COR-L47 (cell line): ENCODE results near the gene OGA.

Experiments used
- DNase-seq: peaks from one replicate; lab custom pipeline; 2025; lab: John Stamatoyannopoulos, UW

Gene OGA

DNA sequence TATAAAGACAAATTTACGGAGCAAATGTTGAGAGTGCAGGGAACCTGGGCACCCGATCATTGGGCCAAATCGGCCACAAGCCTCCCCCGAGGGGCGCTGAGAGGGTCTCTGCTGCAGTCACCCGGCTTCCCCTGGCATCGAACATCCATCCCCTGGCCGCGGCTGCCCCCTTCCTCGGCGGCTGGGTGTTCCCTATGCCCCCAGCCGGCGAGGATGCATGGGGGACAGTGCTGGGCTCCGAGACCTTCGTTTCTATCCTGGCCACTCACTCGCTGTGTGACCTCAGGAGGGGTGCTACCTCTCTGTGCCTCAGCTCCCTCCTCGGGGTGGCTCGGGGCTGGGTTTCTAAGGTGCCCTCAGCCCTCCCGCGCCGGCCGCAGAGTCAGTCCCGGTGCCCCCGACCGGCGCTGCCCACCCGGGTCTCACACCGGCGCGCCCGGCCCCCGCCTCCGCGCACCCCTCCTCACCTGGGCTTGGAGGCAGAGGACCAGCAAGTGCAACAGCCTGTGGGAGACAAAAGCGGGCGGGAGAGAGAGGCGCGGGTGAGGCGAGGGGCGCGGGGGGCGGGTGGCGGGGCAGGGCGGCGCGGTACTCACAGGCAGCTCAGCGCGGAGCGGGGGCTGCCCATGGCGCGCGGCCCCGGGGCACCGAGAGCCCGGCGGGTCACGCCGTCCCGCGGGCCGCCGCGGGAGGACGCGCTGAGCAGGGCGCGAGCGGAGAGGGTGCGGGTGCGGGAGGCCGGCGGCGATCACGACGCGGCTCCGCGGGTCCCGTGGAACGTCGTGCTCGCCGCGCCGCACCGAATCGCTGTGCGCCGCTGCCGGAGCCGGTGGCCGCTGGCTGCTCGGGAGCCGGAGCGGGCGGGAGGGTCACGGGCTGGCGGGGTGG, 42.7 kb downstream of the OGA start, which contains the start of gene FGF8:
Gene FGF8, minus strand, starts transcription at position 842 of the 888 bp plus-strand sequence. Its CDS starts 214 bp downstream, at position 628.
- DNase-seq: no peak

DNA sequence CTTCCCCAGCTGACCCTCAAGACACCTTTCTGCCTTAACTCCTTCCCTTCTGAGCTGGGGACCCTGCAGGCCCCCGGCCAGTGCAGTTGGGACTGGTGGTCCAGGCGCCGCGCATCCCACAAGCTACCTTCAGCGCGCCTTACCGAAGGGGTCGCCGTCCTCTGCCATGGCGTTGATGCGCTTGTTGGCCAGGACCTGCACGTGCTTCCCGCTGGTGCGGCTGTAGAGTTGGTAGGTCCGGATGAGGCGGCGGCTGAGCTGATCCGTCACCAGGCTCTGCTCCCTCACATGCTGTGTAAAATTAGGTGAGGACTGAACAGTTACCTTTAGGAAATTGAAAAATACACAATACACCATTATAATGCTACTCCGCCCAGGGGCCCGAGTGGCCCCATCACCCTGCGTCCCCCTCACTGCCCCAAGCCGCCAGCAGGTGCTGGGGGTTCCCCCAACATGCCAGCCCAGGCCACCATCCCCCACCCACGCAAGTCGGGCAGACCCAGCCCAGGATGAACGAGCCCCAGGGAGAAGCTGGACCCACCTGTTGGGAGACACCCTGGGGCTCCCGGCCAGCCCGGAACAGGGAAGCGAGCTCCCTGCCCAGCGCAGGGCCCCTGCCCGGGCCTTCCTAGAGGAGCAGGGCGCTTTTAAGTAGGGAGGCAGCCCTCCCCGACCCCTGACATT, 43.5 kb downstream of the OGA start:
- no peak for DNase-seq

DNA sequence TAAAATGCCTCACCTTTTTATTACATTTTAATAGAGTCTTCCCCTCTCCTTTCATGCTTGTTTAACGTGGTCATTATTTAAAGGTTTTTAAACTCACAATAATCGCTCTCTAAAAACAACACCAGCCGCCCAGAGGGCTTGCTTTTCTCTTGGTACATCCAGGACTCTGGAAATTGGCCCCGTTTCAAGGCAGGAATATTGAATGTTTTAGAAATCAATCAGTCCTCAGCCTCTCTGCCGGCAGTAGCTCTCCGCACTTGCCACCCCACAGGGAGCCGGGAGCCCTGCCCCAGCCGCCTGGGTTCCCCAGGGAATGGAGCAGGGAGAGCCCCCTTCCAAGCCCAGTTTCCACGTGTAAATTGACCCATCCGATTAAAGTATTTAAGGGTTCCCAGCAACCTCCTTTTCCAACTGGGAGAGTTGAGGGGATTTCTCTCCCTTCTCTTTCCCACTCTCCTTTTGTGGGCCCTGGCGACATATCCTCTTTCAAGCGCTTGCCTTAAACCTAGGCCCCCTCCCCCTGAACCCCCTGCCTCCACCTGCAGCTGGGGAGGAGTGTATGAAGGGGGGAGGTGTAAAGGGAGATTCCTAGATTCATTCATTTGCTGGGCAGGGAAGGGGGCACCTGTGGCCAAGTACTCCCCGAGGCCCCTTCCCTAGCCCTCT, 44.2 kb downstream of the OGA start:
- no peak for DNase-seq

DNA sequence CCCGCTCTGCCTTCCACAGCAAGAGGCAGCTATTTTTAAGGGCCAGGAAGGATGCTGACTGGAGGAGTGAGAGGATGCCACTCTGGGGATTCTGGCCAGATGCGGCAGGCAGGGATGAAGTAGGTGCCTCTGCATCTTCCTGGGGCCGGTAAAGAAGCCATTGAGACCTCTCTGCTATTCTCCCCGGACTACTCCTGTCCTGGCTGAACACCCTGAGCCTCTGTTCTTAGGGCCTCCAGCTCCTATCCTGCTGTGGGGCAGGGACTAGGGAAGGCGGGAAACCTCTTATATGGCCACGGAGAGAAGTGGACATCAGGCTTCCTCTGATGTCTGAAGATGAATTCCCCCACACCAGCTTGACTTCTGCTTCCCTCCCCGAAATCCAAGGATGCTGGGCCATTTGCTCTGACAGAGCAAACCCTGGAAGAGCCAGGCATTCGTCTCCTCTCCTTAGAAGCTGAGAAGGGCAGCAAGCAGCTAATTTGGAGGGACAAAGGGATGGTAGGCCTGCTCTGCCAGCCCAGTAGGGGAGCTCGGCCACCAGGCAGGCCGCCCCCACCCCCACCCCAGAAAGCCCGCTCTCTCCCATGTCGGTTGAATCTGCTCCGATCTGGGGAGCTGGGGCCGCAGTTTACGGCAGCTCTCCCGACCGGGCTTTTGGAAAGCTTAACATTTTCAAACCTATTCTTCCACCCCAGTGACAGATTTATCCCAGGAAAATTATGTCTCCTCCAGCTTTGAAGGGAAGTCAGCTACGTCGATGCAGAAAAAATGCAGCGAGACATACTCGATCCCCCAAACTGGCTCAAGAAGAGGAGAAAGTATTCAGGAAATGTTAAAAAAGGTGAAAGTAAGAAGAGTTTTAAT, 45.1 kb downstream of the OGA start:
- DNase-seq: no peak

DNA sequence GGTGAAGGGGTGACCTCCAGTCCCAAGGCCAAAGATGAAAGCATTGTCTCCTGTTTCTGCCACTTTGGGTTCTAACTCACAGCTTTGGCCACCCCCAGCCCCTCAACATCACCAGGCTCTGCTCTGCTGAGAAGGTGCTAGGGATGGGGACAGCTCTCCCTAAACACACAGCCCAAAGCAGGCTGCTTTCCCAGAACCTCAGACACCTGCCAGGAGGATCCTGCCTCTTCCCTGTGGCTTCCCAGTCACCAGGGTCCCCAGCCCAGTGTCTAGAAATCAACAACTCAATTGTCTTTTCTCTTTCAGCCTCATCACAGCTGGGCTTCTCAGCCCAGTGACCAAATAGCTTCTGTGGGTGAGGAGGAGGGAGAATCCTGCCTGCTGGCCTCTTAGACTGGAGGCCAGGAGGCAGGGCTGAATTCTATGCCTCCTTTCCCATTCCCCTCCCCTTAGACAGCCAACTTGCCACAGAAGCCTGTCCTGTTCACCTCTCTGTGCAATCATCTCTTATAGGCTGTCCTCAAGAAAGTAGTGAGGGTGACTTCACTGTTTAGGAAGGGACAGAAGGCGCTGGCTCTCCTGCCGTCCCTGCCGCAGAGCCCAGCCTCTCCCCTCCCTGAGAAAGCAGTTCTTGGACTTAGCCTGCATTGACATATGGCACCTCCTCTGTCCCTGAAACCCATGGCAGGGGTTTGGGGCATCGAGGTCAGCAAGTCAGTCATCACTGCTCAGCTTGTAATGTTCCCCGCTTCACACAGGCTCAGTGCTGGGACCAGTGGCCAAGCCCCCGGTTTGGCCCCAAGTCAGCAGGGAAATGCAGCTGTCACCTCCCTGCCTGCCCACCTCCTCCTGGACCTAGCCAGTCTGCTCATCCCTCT, 46.0 kb downstream of the OGA start:
- DNase-seq: no peak

DNA sequence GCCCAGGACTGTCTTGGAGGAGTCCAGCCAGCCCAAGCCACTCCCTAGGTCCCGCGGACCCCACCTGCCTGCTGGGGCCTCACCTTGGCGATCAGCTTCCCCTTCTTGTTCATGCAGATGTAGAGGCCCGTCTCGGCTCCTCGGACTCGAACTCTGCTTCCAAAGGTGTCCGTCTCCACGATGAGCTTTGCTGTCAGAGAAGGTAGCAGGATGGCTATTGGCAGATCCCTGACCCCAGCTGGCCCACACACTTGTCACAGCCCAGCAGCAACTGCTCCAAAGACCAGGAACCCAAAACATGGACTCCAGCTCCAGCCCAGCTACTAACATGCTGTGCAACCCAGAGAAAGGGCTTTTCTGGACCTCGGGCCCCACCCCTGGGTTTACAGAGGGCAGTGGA, 46.9 kb downstream of the OGA start:
- DNase-seq: no peak

DNA sequence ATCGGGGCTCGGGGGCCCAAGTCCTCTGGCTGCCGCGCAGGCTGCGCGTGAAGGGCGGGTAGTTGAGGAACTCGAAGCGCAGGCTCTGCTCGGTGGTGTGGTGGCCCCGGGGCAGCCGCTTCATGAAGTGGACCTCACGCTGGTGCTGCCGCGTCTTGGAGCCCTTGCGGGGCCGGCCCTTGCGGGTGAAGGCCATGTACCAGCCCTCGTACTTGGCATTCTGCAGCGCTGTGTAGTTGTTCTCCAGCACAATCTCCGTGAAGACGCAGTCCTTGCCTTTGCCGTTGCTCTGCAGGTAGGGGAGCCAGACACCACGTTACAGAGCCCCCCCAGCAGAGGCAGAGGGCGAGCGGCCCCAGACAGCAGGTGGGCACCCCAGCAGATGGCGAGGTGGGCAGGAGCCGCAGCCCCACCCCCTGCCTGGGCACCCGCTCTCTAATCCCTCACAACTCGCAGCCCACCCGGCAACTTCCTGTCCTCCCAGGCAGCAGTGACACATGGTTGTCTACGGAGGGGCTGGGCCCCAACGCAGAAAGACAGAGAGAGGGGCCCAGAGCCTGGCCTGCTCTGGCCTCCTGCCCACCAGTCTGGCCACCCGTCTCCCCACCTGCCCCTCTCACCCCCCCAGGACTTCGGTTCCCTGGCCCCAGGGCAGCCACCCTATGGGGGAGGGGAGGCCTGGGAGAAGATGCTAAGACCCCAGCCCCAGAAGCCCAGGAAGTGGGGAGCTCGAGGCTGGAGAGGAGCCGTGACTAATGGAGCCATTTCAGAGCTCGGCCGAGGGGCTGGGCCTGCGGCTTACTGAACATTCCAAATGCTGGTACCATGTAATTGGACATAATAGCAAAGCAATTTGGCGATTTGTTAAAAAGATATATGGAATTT, 47.7 kb downstream of the OGA start:
- DNase-seq: no peak

DNA sequence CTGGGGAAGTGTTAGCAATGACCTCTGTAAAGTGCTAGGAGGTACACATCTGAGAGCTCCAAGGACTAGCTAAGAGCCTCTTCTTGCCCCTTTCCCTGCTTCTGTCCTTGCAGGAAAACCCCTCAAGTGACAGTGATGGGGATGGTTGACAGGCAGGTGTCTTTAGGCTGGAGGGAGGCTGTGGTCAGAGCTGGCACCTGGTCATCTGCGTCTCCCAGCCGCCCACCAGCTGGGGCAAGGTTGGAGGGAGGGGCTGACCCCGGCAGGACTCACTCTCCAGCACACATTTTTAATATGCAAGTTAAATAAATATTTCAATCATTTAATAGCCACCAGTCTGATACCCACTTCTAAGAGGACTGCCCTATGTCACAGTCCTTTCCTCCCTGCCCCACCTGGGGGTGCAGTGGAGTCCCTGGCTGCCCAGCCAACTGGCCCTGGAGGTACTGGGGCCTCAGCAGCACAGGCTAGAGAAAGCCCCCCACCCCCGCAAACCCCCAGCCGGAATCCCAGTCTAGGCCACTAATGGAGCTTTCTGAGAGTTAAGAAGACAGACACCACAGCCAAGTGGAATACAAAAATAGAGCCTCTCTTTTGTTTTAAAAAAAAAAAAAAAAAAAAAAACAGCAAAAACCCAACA, 48.6 kb downstream of the OGA start:
- DNase-seq: no peak

DNA sequence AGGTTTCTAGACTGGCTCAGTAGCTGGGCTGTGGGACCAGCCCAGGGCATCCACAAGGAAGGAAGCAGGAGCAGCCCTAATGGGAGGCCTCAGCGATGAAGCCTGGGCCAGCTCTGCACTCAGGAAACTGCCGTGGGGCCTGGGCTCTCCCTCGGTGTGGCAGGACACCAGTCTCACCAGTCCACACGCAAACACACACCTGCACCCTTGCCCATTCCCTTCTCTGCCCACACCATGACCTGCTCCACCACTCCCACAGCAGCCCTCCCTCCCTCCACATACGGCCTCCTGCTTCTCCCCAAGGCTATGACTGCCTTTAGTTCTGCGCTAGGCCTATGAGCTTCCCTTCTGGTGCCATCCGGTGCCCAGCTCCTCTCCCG, 49.5 kb downstream of the OGA start:
- no peak for DNase-seq

DNA sequence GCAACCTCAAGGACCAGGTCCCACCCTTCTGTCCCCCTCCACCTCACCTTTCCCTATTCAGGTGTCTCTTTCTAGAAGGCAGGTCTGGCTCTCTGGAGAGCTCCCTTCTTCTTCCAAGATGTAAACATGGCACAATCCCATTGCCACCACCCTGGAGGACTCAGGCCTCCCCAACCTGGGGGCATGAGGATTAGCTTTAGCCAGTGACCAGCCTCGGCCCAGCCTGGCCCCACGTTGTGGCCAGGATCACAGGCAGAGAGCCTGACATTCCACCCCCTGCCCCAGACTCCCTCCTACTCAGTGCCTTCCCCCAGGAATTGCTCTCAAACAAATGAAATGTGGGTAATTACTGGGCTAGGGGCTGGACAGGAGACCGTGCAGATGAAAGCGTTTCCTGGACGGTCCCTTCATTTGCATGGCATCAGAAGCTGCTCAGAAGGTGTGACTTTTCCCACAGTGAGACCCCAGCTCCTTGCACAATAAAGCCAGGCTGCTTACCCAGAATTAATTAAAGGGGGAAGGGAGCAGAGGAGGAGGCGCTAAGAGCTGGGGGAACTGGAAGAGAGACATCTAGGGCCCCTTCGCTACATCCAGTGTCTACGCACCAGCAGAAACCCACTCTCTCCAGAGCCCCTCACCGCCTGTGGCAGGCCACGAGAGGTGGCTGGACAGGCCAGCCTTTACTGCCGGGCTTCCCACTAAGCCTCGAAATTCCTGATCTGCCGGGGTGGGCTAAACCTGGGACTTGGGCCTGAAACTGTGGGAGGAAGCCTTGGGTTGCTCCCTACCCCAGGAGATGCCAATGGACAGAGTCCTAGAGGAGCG, 50.1 kb downstream of the OGA start:
- no peak for DNase-seq

DNA sequence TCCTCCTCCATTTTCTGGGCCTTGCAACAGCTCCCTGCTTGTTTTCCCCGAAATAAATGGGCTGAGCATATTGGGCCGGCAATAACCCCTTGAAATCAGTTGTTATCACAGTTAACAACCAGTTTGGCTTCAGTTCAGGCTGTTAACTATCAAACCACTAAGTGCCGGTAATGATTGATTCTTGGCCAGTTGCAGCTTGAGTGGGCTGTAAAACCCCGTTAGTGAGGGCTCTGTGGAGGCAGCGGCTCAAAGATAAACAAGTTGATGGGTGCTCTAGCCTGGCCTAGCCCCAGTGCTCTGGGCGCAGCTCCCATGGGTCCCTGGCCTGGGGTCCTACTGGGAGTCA, 50.7 kb downstream of the OGA start:
- DNase-seq: no peak

DNA sequence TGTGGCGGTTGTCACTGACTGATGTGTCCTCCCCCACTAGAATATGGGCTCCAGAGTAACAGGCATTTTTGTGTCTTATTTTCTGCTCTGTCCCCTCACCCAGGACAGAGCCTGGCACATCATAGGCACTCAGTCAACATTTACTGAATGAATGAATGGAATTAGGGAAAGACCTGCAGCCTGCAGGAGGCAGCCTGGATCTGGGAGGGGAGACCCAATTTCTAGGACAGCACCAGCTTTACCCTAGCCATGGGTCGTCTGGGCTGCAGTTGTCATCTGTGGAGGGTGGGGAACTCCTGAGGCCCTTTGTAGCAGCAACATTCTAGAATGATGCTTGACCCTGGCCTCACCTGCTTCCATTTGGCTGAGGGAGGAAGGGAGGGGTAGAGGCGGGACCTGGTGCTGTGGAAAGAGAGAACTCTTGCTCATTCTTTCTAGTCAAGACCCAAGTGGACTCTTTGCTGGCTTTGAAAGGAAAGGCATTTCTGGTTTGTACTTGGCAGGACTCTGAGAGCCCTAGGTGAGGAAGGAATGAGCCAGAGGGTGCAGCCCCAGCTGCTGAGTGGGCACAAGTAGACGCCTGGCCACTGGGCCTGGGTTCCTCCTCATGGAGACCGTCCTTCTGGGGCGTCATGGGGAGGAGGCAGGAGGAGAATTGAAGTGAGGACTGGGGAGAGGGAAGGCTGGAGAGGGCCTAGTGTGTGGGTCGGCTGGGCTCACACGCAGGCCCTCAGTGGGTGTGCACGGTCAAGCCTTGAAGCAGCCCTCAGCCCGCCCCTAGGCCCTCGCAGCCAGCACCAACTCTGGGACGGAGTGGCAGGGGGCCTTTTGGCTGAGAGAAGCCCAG, 51.3 kb downstream of the OGA start:
- DNase-seq: no peak

DNA sequence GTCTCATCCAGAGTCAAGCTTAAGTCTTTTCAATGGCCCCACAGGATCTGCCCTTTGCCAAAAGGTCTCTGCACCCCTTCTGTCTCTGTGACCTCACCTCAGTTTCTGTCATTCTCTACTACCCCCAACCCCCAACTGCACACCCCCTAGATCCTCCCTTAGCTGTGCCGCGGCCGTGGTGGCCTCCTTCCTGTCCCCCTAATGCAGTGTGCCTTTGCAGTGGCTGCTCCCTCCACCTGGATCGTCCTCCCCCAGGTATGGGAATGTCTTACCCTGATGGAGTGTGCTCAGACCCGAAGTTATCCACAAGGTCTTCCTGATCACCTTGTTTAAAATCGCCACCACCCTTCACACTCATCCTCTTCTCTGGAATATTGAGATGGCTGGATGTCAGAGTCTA, 51.9 kb downstream of the OGA start:
- no peak for DNase-seq

DNA sequence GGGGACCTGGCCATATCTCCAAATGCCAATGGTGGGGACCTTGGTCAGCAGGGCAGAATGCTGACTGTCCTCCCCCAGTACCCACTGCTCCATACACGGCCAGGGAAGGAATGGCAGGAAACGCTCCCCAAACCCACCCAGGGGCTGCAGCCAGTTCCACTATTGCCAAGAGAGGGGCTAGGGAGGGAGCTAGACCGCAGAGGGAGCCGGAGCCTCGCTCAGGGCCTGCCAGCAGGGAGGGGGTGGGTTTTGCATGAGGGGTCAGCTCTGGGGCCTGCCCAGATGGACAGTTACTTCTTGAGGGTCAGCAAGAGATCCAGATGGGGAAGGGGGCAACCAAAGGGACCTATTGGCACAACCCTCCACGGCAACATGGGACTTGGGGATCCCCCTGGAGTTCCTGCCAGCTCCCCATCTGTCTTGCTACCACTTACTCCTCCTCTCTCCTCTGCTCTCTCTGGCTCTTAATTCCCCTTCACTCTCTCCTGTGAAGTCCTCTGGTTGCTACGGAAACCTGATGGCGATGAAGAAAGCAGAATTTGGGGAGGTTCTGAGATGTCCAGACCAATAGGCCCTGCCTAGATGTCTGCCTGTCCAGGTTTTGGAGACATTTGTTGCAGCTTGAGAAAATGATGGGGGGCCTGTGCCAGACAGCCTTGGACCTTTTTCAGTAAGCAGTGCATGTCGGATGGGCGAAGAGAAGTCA, 55.0 kb downstream of the OGA start:
- DNase-seq: no peak

DNA sequence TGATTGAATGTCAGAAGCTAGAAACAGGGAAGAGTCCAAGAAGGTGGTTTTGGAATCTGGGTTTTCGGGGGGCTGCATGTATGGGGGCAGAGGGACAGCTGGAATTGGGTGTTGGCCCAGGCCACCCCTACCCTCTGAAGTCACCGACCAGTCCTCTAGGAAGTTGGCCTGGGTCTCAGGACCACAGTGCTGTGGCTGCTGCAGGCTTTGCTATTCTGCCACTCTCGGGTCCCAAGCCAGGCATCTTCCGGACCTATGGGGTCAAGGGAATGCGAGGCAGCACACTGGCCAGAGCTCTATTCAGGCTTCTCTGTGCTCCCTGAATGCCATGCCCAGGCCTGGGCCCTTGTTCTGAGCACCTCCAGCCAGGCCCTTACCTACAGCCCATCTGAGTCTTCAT, 55.5 kb downstream of the OGA start:
- DNase-seq: no peak

DNA sequence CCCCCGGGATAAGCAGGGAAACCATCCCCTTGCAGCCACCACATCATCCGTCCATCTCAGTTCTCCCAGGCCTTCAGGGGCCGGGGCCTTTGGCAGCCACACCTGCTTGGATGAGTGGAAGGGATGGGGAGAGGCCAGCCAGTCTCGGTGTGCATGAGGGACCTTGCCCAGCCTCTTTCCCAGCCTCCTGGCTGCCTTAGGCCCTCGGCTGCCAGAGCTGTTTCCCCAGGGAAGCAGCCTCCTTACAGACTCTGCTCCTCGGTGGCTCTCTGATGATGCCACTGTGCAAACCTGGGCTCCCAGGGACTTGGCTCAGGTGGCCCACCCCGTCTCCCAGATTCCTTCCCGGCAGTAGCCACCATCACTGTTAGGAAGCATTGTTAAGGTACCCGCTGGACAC, 57.0 kb downstream of the OGA start:
- no peak for DNase-seq

DNA sequence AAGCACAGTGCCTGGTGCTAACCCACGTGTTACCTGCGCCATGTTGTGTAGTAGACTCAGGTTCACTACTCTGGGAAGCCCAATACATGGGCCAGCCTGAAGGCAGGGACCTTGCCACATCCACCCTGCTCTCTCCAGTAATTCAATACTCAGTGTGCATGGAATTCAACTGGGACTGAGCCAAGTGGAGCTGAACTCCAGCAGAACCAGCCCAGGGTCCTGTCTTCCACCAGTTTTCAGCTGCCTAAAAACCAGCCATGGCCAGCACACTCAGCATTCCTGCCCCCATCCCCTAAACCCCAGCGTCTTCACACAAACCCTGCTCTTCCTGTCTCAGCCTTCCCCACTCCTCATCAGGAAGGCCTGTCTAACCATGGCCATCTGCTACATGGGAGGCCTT, 57.7 kb downstream of the OGA start:
- DNase-seq: no peak
